GM13977 (cell line): ENCODE measurements around the gene ADCY3.
"Not testable (repeated sequence)": the region's sequence is repeated elsewhere in the genome, so short reads cannot be mapped to it uniquely, and the experiment has no call there.

Experiments
- DNase-seq: peaks from one replicate; pipeline ENCODE4 v3.0.0; 2012; ENCODE audit warnings: low spot score
- CTCF ChIP-seq: IDR thresholded peaks from 2 replicates; pipeline ENCODE4 v1.5.1; 2012; ENCODE audit warnings: mild to moderate bottlenecking, control low read depth; ENCODE audit not compliant: insufficient read depth; ENCODE audit errors: extremely low read depth, missing control alignments
- in situ Hi-C: fragments of 300-500 bp; cut with MboI; formaldehyde crosslinking; loops from one replicate; pipeline ENCODE4 v1.12.0; 2022; ENCODE audit warnings: low sequenced_read_pairs, low pct_unique_long_range_greater_than_20kb, mixed read lengths, inconsistent platforms; ENCODE audit not compliant: unreplicated experiment

ADCY3 gene

GRCh38 chr2:24840164-24840869 is 79.7 kb downstream of the ADCY3 start:
- no peak for TF ChIP-seq CTCF
- no peak for DNase-seq
- in situ Hi-C loops, result no loop called here

- DNase-seq, result no peak
- TF ChIP-seq CTCF, result no peak
- in situ Hi-C loops, result no loop called here
Measured at GRCh38 chr2:24839729-24840128, 80.3 kb downstream of the ADCY3 start.

GRCh38 chr2:24838541-24838940 is 81.5 kb downstream of the ADCY3 start:
- TF ChIP-seq CTCF, result no peak
- no peak for DNase-seq
- in situ Hi-C loops, result no loop called here

- no peak for DNase-seq
- in situ Hi-C loops, result no loop called here
- no peak for TF ChIP-seq CTCF
Measured at GRCh38 chr2:24837996-24838513, 82.0 kb downstream of the ADCY3 start.

- in situ Hi-C loops, result no loop called here
- no peak for DNase-seq
- no peak for TF ChIP-seq CTCF
Measured at GRCh38 chr2:24836706-24837105, 83.3 kb downstream of the ADCY3 start.

GRCh38 chr2:24836206-24836605 is 83.8 kb downstream of the ADCY3 start:
- DNase-seq, result no peak
- TF ChIP-seq CTCF, result no peak
- in situ Hi-C loops, result no loop called here

- in situ Hi-C loops, DNase-seq: not testable (repeated sequence)
Measured at GRCh38 chr2:24835411-24835810, 84.6 kb downstream of the ADCY3 start.
